Kidney (tissue), 14 donors: ENCODE measurements around the gene SF3A1. TPM values are rescaled to one million over a fixed set of nuclear protein-coding genes. Genes with fewer than 3 reads are reported as not detected.

Source experiments
- DNase-seq, 5 donors: peaks; one replicate each; pipeline ENCODE4 v3.0.0-alpha.2; 2013 to 2020
- FAIRE-seq: peaks from 2 replicates; lab custom pipeline; 2012; peaks lifted over from hg19 to GRCh38; lab: Jason Lieb, UNC
- H3K27ac ChIP-seq, 2 donors: one replicate each; pipeline ENCODE4 v1.7.0; 2013; ENCODE audit warnings: low read depth in 2 of 2, low read length in 2 of 2, inconsistent platforms in 1 of 2
- H3K27me3 ChIP-seq: one replicate; pipeline ENCODE4 v1.7.1; 2013; ENCODE audit warnings: low read length, inconsistent platforms; ENCODE audit not compliant: control insufficient read depth, insufficient read depth
- H3K36me3 ChIP-seq, 3 donors: one replicate each; pipeline versions ENCODE4 v1.7.0 to v1.7.1; 2013; ENCODE audit warnings: low read length in 3 of 3, control low read depth in 1 of 3, inconsistent platforms in 1 of 3; ENCODE audit not compliant: insufficient read depth in 3 of 3, control insufficient read depth in 2 of 3
- H3K4me1 ChIP-seq, 3 donors: one replicate each; pipeline versions ENCODE4 v1.7.0 to v1.7.1; 2013; ENCODE audit warnings: low read length in 3 of 3, inconsistent platforms in 1 of 3, low read depth in 1 of 3; ENCODE audit not compliant: control insufficient read depth in 2 of 3, insufficient read depth in 2 of 3
- H3K4me3 ChIP-seq, 3 donors: one replicate each; pipeline versions ENCODE4 v1.7.0 to v1.8.1; 2013; ENCODE audit warnings: low read length in 3 of 3, control low read depth in 1 of 3, inconsistent platforms in 1 of 3
- H3K9ac ChIP-seq, 3 donors: one replicate each; pipeline versions ENCODE4 v1.7.0 to v1.7.1; 2013; ENCODE audit warnings: low read length in 3 of 3, control low read depth in 1 of 3, inconsistent platforms in 1 of 3
- H3K9me3 ChIP-seq, 3 donors: one replicate each; pipeline versions ENCODE4 v1.7.0 to v1.7.1; 2013; ENCODE audit warnings: low read length in 3 of 3, control low read depth in 1 of 3, inconsistent platforms in 1 of 3; ENCODE audit not compliant: control insufficient read depth in 2 of 3, insufficient read depth in 1 of 3
- CTCF ChIP-seq: IDR thresholded peaks from 3 replicates; pipeline ENCODE4 v1.5.1; 2012; ENCODE audit warnings: mild to moderate bottlenecking, moderate library complexity, borderline replicate concordance; ENCODE audit not compliant: insufficient read depth; ENCODE audit errors: extremely low read depth
- intact Hi-C: fragments of 100-400 bp; cut with DNase I; formaldehyde crosslinking; loops from one replicate; pipeline ENCODE4 v1.11.1; 2022
- polyA plus RNA-seq: library from polyadenylated mRNA; stranded (reverse); fragments of 350-450 nt; fragmentation: Illumina TruSeq; extraction: RNeasy Lipid Tissue Mini Kit (QIAGEN cat#74804); gene quantifications from one replicate; pipeline ENCODE4 v1.2.3, GENCODE V29; 2014; ENCODE audit warnings: low read depth, low replicate concordance; ENCODE audit not compliant: insufficient read depth
- total RNA-seq: library from RNA; stranded (reverse); fragmentation: NEBNext Ultra II Directional; extraction: Animal tissue kit (Norgen Biotek cat#: 25700); gene quantifications from one replicate; pipeline ENCODE4 v1.2.1, GENCODE V29; 2021
- donor health status: control.
- donor health status: control.
- donor health status: control.
- donor health status: control.
- donor health status: control.
- donor health status: DM: yes; HTN: yes; CAD: no.
- donor health status: Normal renal cell carcinoma (clear cell type).

SF3A1 gene
- total and polyA plus RNA-seq, 2 donors from 2014 or later: 23.7 to 179 TPM

DNA sequence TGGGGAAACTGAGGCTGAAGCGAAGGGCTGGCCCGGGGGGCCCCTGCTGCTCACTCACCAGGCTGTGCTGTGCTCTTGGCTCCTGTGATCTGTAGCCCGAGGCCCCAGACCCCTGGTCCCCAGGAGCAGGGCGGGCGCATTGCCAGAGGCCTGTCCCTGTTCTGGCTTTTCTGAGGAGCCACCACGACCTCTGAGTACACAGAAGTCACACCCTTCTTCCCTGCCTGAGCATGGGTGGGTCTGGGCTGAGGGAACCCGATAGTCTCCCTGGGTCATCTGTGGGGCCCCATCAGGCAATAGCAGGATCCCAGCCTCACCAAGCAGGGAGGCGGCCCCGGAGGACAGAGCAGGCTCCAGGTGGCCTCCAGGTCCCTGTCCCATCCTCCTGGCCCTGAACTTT, 72.5 kb downstream of the SF3A1 start:
- no peak for TF ChIP-seq CTCF
- H3K4me1 ChIP-seq: peaks cover 0 to 13% (median 12%) of the 10 kb centered on the region in 3 donors
- H3K27me3 ChIP-seq: no peaks in the 10 kb centered on the region
- peaks cover 0 to 15% (median 3%) of the 10 kb centered on the region in 3 donors for H3K36me3 ChIP-seq
- H3K27ac ChIP-seq: no peak overlapping the region
- DNase-seq: no peak
- no peak for FAIRE-seq
- H3K9me3 ChIP-seq: no peaks in the 10 kb centered on the region
- intact Hi-C loops: no loop called here
- no peak overlapping the region for H3K9ac ChIP-seq
- no peak overlapping the region for H3K4me3 ChIP-seq

GRCh38 chr22:30283342-30283741, 73.4 kb downstream of the SF3A1 start:
- no peak for FAIRE-seq
- Histone ChIP-seq H3K36me3 (peaks cover 0 to 15% (median 3%) of the 10 kb centered on the region in 3 donors), H3K27ac (no peak overlapping the region), H3K4me3 (no peak overlapping the region), H3K9me3 (no peaks in the 10 kb centered on the region), H3K9ac (no peak overlapping the region), H3K4me1 (peaks cover 0 to 15% (median 12%) of the 10 kb centered on the region in 3 donors), H3K27me3 (no peaks in the 10 kb centered on the region)
- TF ChIP-seq CTCF: no peak
- intact Hi-C loops: no loop called here
- no peak for DNase-seq

GRCh38 chr22:30282616-30283046, 74.1 kb downstream of the SF3A1 start:
- no peaks in the 10 kb centered on the region for H3K9me3 ChIP-seq
- intact Hi-C loops: no loop called here
- no peak for TF ChIP-seq CTCF
- DNase-seq (no peak), FAIRE-seq (no peak)
- peaks cover 0 to 15% (median 5%) of the 10 kb centered on the region in 3 donors for H3K4me1 ChIP-seq
- no peak overlapping the region for H3K9ac ChIP-seq
- no peaks in the 10 kb centered on the region for H3K27me3 ChIP-seq
- peaks cover 0 to 15% (median 3%) of the 10 kb centered on the region in 3 donors for H3K36me3 ChIP-seq
- H3K4me3 ChIP-seq: no peak overlapping the region
- no peak overlapping the region for H3K27ac ChIP-seq

Other genes starting within 250 kb of the SF3A1 start
- 10.7 TPM for gene LIF, start 110.1 kb downstream of the SF3A1 start, total RNA-seq
- 0.67 TPM for gene LIF, start 110.1 kb downstream of the SF3A1 start, polyA plus RNA-seq
- 1.2 TPM for gene OSM, start 90.0 kb downstream of the SF3A1 start, total RNA-seq
- gene OSM, start 90.0 kb downstream of the SF3A1 start, polyA plus RNA-seq: 0.56 TPM
- gene CASTOR1, start 67.4 kb downstream of the SF3A1 start, total RNA-seq: 16.5 TPM
- gene CASTOR1, start 67.4 kb downstream of the SF3A1 start, polyA plus RNA-seq: 71.7 TPM
- 34.5 TPM for gene TBC1D10A, start 30.0 kb downstream of the SF3A1 start, total RNA-seq
- 31.0 TPM for gene TBC1D10A, start 30.0 kb downstream of the SF3A1 start, polyA plus RNA-seq
- gene CCDC157, start 113 bp upstream of the SF3A1 start, total RNA-seq: 5.1 TPM
- gene CCDC157, start 113 bp upstream of the SF3A1 start, polyA plus RNA-seq: 6.0 TPM
- gene RNF215, start 30.5 kb upstream of the SF3A1 start, total RNA-seq: 19.7 TPM
- gene RNF215, start 30.5 kb upstream of the SF3A1 start, polyA plus RNA-seq: 15.9 TPM
- 13.5 TPM for gene SEC14L2, start 40.1 kb upstream of the SF3A1 start, total RNA-seq
- 17.3 TPM for gene SEC14L2, start 40.1 kb upstream of the SF3A1 start, polyA plus RNA-seq
- gene MTFP1, start 68.9 kb upstream of the SF3A1 start, total RNA-seq: 8.1 TPM
- 82.6 TPM for gene MTFP1, start 68.9 kb upstream of the SF3A1 start, polyA plus RNA-seq
- not detected for gene SEC14L3, start 115.1 kb upstream of the SF3A1 start, total RNA-seq
- not detected for gene SEC14L3, start 115.1 kb upstream of the SF3A1 start, polyA plus RNA-seq
- 0.63 TPM for gene SEC14L4, start 148.8 kb upstream of the SF3A1 start, total RNA-seq
- 0.41 TPM for gene SEC14L4, start 148.8 kb upstream of the SF3A1 start, polyA plus RNA-seq
- gene SEC14L6, start 189.8 kb upstream of the SF3A1 start, total RNA-seq: 13.9 TPM
- gene SEC14L6, start 189.8 kb upstream of the SF3A1 start, polyA plus RNA-seq: 16.5 TPM
- 16.1 TPM for gene GAL3ST1, start 217.8 kb upstream of the SF3A1 start, total RNA-seq
- gene GAL3ST1, start 217.8 kb upstream of the SF3A1 start, polyA plus RNA-seq: 34.3 TPM
- gene PES1, start 235.0 kb upstream of the SF3A1 start, total RNA-seq: 68.4 TPM
- 57.0 TPM for gene PES1, start 235.0 kb upstream of the SF3A1 start, polyA plus RNA-seq